Astrocyte (in vitro differentiated cells and primary cell): ENCODE results near the gene ATF7.

Experiments used
- CTCF ChIP-seq: IDR thresholded peaks from 2 replicates; pipeline ENCODE4 v1.5.1; 2011; ENCODE audit warnings: low read depth, mild to moderate bottlenecking, inconsistent platforms, low read length, moderate library complexity; ENCODE audit not compliant: insufficient read depth
- EZH2 ChIP-seq: IDR thresholded peaks from 2 replicates; pipeline ENCODE4 v1.6.1; 2012; ENCODE audit warnings: mild to moderate bottlenecking, low read length, inconsistent platforms; ENCODE audit not compliant: insufficient read depth

GRCh38 chr12:53664936-53665335 is 38.8 kb upstream of the ATF7 start:
- TF ChIP-seq CTCF (no peak), EZH2 (no peak)
